Stimulated activated CD8-positive, alpha-beta memory T cell treated with anti-CD3 and anti-CD28 coated beads, Interleukin-2, amount 100 ng/mL, for 1 hour (primary cell): ENCODE data around the gene FUNDC1.

ENCODE experiments used
- DNase-seq, 2 donors: peaks; one replicate each; pipeline ENCODE4 v3.0.0-alpha.2; 2020; ENCODE audit warnings: low read depth in 2 of 2

The FUNDC1 gene

GRCh38 chrX:44480591-44480990 lies 62.1 kb downstream of the FUNDC1 start:
- no peak for DNase-seq

GRCh38 chrX:44474410-44474809 lies 68.2 kb downstream of the FUNDC1 start:
- no peak for DNase-seq
